Measurements from ENCODE around the gene SIRT5.

Gene SIRT5

GRCh38 chr6:13590574-13591153 lies 16.3 kb downstream of the SIRT5 start:
- DNase-seq: no peak

GRCh38 chr6:13591205-13591921 lies 17.0 kb downstream of the SIRT5 start:
- no peak for DNase-seq

- no peak for DNase-seq
Observed at GRCh38 chr6:13593103-13593502, 18.7 kb downstream of the SIRT5 start.

GRCh38 chr6:13593720-13594119 lies 19.3 kb downstream of the SIRT5 start:
- peak; percentile 24 for DNase-seq

- DNase-seq: no peak
Observed at GRCh38 chr6:13597073-13597472, 22.7 kb downstream of the SIRT5 start.

GRCh38 chr6:13600036-13600435 lies 25.6 kb downstream of the SIRT5 start:
- DNase-seq: no peak

- DNase-seq: no peak
Observed at GRCh38 chr6:13604135-13604534, 29.7 kb downstream of the SIRT5 start.

GRCh38 chr6:13604546-13605416 lies 30.4 kb downstream of the SIRT5 start:
- DNase-seq: no peak

GRCh38 chr6:13605634-13606033 lies 31.2 kb downstream of the SIRT5 start:
- no peak for DNase-seq

GRCh38 chr6:13611715-13612114 lies 37.3 kb downstream of the SIRT5 start:
- DNase-seq: no peak

- no peak for DNase-seq
Observed at GRCh38 chr6:13613029-13613594, 38.7 kb downstream of the SIRT5 start.

GRCh38 chr6:13614126-13614925 lies 39.9 kb downstream of the SIRT5 start:
- peak; percentile 4 for DNase-seq

- peak; percentile 98 for DNase-seq
Observed at GRCh38 chr6:13614926-13615791, 40.8 kb downstream of the SIRT5 start, which contains the start of gene NOL7. Gene NOL7, plus strand, starts transcription at chr6:13615335. Its CDS starts 24 bp downstream, at chr6:13615359.

GRCh38 chr6:13615792-13616120 lies 41.4 kb downstream of the SIRT5 start:
- no peak for DNase-seq

- no peak for DNase-seq
Observed at GRCh38 chr6:13617066-13617465, 42.7 kb downstream of the SIRT5 start.

GRCh38 chr6:13624871-13625288 lies 50.5 kb downstream of the SIRT5 start:
- DNase-seq: peak; percentile 17

- no peak for DNase-seq
Observed at GRCh38 chr6:13629459-13630116, 55.2 kb downstream of the SIRT5 start.

- no peak for DNase-seq
Observed at GRCh38 chr6:13630499-13630898, 56.1 kb downstream of the SIRT5 start.

GRCh38 chr6:13633343-13633742 lies 58.9 kb downstream of the SIRT5 start:
- DNase-seq: no peak

GRCh38 chr6:13635948-13636658 lies 61.7 kb downstream of the SIRT5 start:
- no peak for DNase-seq
